Measurements from ENCODE around the gene BEGAIN. TPM values are rescaled to one million over a fixed set of nuclear protein-coding genes. Genes with fewer than 3 reads are reported as not detected.

Gene BEGAIN
- total RNA-seq, 1 experiment from 2014 or later = 1.5 TPM

- DNase-seq (ENCODE audit: low spot score) = no peak
Observed at GRCh38 chr14:100581228-100582145, 5.7 kb downstream of the BEGAIN start.

GRCh38 chr14:100580316-100581227, 6.6 kb downstream of the BEGAIN start:
- DNase-seq (ENCODE audit: low spot score) = no peak

DNA sequence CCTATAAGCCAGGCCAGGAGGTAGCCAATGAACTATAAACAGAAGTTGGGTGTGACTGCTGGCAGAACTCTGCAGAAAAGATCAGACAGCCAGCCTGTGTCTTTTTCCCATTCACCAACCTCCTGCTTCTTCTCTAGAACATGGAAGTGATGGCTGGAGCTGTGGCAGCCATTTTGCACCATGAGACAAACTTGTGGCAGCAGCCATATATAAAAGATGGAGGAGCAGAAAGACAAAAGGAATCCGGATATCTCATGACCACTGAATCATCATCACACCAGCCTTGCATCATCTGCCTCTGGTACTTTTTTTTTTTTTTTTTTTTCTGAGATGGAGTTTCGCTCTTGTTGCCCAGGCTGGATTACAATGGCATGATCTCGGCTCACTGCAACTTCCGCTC, 8.7 kb downstream of the BEGAIN start:
- DNase-seq (ENCODE audit: low spot score) = no peak

DNA sequence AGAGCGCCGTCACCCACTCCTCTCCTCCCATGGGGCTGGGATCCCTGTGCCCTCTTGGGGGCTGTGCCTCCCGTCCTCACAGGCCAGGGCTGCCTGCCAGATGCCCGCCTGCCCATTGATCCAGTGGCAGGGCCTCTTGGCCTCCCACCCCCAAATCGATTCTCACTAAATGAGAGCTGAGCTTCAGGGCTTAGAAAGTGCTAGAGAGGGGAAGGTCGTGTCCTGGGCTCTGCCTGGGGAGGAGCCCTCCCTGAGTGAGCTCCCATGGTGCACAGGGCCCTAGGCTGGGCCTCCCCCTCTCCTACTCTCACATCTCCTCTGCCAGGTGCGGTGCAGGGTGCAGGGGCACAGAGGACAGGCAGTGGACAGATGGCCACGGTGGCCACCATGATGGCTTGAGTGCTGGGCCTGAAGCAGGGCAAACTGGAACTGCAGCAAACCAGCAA, 9.2 kb downstream of the BEGAIN start:
- no peak for DNase-seq (ENCODE audit: low spot score)

GRCh38 chr14:100577321-100577985, 9.8 kb downstream of the BEGAIN start:
- DNase-seq (ENCODE audit: low spot score) = no peak

DNA sequence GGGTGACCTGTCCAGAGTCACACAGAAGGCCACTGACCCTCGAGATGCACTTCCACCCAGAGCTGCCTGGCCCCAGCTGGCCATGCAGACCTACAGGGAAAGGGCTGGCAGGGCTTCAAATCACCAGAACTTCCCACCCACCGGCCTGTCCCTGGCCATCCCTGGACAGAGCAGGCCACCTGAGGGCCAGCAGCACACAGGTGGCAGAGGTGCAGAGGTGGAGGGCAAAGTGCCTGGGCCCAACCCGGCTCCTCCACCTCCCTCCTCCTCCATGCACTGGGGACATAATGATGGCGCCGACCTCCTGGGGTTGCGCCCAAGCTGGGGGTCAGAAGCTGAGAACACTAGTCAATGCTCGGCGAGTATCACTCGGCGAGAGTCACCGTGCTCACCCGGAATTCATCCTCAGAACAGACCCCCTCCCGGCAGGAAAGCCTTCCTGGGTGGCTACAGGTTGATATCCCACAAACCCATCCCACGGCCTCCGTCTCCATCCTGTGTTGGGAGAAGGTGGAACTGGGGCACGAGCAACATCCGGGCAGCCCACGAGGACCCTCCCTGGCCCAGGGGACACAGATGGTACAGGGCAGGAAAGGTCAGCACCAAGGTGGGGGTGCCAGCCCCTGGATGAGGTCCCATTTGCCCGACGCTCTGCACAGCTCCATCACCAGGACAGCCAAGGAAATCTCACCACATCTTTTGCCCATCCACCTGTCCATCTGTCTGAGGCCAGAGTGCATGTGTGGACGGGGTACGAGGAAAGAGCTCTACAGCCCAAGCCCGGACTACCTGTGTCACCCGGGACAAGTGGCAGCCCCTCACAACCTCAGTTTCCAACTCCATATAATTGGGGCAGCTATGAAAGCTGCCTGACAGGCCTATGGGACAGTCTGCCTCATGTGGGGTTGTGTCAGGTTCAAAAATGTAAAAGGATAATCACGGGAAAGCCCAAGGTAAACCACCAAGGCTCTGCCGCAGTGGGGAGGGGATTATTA, 10.8 kb downstream of the BEGAIN start:
- DNase-seq (ENCODE audit: low spot score) = no peak

DNA sequence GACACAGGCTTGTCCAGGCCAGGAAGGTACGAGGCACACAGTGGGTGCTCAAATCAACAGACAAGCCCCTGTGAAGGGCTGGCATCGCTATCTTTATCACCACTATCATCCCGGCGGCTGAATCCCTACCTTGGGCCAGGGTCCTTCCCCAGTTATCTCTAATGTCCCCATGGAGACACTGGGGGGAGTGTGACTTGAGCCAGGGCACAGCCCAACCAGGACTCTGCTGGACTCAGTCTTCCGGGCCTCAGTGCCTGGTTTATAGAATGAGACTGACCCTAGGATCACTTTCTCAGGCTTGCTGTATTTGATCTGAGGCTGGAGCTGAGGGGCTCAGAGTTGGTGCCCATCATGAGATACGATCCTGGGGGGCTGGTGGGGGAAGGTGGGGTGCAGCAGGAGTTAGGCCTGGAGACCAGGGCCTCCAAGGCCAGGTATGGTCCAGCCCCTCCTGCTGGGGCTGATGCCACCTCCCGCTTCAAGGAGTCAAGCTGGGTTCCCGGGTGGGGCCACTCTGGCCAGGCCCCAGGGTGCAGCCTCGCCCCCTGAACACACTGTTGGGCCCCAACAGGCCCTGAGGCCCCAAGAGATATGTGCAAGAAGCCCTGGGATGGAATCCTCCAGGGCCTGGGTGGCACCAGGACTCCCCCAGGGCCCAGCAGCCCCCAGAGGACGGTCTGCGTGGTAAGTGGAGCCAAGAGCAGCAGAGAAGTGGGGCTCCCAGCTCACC, 11.8 kb downstream of the BEGAIN start:
- DNase-seq (ENCODE audit: low spot score) = no peak

- DNase-seq (ENCODE audit: low spot score) = no peak
Observed at GRCh38 chr14:100574642-100575031, 12.6 kb downstream of the BEGAIN start.

- DNase-seq (ENCODE audit: low spot score) = no peak
Observed at GRCh38 chr14:100573757-100574641, 13.2 kb downstream of the BEGAIN start.

DNA sequence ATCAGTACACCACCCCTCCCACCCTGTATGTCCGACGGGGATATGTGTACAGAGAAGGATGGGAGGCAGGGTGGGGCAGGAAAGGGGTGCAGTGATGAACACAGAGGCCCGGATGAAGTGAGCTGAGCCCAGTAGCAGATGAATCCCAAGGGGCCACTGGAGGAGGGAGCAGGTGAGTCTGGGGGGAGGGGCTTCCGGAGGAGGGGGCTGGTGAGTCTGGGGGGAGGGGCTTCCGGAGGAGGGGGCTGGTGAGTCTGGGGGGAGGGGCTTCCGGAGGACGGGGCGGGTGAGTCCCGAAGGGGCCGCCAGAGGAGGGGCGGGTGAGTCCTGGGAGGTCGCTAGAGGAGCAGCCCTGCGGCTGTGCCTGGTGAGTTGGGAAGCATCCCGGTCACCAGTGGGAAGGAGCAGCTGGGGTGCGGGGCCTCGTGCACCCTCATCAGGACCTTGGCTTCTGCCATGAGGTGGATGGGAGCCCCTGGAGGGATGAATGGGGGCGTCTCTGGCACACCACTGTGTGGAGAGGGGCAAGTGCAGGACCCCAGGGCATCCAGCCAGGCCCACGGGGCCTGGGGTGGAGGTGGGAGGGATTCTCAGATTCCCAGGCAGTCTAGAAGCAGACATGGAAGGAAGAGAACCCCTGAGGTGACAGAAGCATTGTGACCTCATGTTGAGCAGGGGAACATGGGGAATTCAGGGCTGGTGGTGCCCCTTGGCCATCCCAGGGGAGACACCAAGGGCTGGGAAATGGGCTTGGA, 14.0 kb downstream of the BEGAIN start:
- no peak for DNase-seq (ENCODE audit: low spot score)

DNA sequence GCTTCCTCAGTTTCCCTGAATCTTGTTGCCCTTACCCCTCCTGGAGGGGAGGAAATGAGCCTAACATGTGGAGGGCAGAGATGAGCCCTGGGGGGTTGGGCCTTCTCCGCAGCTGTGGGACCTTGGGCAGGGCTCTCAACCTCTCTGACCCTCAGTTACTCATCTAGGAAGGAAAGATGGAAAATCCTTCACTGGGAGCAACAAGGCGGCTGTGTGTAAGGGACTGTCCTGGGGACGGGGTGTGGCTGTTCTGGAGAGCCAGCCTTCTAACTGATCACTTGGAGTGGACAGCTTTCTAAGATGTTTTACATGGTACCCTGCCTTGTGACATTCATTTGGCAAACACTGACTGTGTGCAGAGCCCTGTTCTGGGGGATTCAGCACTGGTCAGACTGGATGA, 14.7 kb downstream of the BEGAIN start:
- DNase-seq (ENCODE audit: low spot score) = no peak

GRCh38 chr14:100571837-100572236, 15.4 kb downstream of the BEGAIN start:
- no peak for DNase-seq (ENCODE audit: low spot score)

DNA sequence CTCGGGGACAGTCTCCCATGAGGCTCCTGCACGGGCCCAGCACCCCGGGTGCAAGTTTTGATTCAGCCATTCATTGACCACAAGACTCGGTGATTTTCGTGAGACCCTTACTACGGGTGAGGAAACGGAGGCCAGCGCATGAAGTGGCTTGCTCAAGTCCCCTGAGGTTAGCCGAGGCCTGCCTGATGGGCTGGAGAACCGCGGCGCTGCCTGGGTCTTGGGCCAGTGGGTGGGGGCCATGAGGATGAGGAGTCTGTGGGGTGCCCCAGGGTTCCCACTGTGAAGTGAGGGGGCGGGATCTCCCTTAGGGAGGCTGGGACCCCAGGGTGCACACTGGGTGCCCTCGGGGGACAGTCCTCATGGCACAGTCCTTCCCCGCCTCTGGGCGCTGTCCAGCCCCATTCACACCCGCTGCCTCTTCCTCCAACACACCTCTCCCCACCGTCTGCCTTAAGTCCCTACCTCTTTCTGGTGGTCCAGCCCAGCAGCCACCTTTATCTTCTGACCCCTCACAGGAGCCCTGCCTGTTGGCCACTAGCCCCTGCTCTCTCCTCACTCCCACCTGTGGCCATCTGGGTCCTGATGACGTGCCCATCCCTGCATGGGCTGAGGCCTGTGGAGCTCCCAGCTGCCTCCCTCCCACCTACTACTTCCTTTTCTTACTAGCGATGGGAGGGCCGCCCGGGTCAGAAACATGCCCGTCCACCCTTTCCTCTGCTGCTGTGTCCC, 16.3 kb downstream of the BEGAIN start:
- DNase-seq (ENCODE audit: low spot score) = no peak

DNA sequence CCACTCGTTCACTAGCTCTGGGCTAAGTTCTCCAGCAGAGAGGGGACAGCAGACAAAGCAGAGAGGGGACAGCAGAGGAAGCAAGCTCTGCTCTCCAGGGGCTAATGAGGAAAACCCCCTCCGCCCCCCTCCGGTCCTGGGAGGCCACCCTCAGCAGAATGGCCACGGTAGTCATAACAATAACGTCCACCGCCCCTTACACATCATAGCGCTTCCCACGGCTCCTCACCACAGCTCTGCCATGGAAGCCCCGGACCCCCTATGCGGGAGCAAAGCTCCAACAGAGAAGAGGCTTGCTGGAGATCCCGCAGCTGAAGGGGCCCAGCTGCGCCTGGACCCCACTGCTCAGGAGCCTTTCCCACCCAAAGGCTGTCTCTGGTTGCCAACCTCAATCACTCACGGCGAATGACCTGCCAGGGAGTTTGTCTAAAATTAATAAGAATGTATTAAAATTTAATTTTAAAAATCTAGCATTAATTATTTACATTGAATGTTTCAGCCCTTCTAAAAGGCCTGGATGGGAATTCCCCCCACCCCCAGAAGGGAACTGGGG, 17.4 kb downstream of the BEGAIN start:
- no peak for DNase-seq (ENCODE audit: low spot score)

DNA sequence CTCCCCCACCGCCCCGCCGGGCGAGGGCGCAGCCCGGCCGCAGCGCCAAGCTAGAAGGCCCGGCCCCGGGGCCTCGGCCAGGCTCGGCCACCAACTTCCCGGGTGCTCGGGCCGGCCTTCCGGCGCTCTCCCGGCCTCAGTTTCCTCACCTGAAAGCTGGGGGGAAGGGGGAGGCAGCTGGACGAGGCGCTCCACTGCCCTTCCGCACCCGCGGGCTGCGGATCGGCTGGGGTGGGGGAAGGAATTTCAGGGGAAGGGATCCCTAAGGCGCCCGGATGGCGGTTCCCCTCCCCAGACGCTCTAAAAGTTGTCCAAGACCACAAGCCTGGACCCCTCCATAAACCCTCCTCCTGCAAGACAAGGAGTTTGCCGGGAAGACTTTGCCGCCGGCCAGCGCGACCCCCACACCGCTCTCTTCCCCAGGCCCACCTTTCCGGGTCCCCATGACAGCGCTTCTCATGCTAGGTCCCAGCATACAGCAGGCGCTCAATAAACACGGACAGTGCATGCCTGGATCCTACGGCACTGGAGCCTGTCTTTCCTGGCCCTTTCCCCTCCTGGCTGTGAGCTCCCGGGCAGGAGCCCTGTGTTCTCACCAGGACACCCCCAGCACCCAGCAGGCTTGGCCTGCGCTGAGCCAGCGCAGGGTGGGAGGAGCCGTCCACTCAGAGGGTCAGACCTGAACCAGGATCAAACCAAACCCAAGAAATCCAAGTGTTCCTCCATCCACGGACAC, 18.1 kb downstream of the BEGAIN start:
- no peak for DNase-seq (ENCODE audit: low spot score)

GRCh38 chr14:100568164-100568997, 18.8 kb downstream of the BEGAIN start:
- no peak for DNase-seq (ENCODE audit: low spot score)

All from A172 (cell line).